ENCODE results near the gene RHOT2. TPM values are rescaled to one million over a fixed set of nuclear protein-coding genes. Genes with fewer than 3 reads are reported as not detected.

The RHOT2 gene
- total and polyA plus RNA-seq, 2 experiments from 2014 or later = 129 to 163 TPM

DNA sequence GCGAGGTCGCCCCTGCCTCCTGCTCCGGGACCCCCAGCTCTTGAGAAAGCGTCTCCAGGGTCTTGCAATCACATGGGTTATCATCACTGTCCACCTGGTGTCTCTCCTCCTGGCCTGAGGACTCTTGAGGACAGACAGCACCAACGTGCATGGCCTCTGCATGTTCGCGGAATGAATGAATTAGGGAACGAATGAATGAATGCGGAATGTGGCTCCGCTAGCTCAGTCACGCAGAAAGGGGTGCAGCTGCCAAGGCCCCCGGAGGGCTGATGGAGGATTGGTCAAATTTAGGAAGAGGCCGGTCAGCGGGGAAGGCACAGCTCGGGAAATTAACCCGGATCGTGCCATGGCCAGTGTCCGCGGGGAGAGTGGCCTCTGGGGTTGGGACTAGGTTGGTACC, 34.4 kb downstream of the RHOT2 start:
- no peaks in the 10 kb centered on the region for H3K79me2 ChIP-seq (replicated peaks; ENCODE audit: insufficient read depth)
- Mint-ChIP-seq H3K4me3 (no peak overlapping the region; the same call in 2 of the 3 replicates), H3K4me1 (no peaks in the 10 kb centered on the region), H3K9me3 (no peaks in the 10 kb centered on the region; the same call in 2 of the 3 replicates), H3K36me3 (ENCODE audit: low read depth) (no peaks in the 10 kb centered on the region), H3K27ac (no peak overlapping the region), H3K27me3 (ENCODE audit: insufficient read depth, low read depth, poor library complexity) (peaks cover 78% of the 10 kb centered on the region)
- no peaks in the 10 kb centered on the region for H3K36me3 ChIP-seq (ENCODE audit: insufficient read depth)
- H3K9me2 ChIP-seq (ENCODE audit: insufficient read depth) = no peaks in the 10 kb centered on the region
- 0 out of 2 replicates have a peak, but pooled peaks cover 6% of the 10 kb centered on the region for H3F3A ChIP-seq (replicated peaks; ENCODE audit: low read depth)
- no peak for TF ChIP-seq ZNF114 (CRISPR knock-in tag; IDR thresholded peaks at IDR 0.05)
- no peak for TF ChIP-seq STAT1 (IDR thresholded peaks at IDR 0.05; ENCODE audit: unreplicated experiment)
- TF ChIP-seq EZH2phosphoT487 (IDR thresholded peaks at IDR 0.05; ENCODE audit: unreplicated experiment) = no peak
- TF ChIP-seq, protein P1, sequence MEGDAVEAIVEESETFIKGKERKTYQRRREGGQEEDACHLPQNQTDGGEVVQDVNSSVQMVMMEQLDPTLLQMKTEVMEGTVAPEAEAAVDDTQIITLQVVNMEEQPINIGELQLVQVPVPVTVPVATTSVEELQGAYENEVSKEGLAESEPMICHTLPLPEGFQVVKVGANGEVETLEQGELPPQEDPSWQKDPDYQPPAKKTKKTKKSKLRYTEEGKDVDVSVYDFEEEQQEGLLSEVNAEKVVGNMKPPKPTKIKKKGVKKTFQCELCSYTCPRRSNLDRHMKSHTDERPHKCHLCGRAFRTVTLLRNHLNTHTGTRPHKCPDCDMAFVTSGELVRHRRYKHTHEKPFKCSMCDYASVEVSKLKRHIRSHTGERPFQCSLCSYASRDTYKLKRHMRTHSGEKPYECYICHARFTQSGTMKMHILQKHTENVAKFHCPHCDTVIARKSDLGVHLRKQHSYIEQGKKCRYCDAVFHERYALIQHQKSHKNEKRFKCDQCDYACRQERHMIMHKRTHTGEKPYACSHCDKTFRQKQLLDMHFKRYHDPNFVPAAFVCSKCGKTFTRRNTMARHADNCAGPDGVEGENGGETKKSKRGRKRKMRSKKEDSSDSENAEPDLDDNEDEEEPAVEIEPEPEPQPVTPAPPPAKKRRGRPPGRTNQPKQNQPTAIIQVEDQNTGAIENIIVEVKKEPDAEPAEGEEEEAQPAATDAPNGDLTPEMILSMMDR (conservative IDR thresholded peaks at IDR 0.05; ENCODE audit: low read depth in 2 of 2) = no peak
- H3K27me3 ChIP-seq (ENCODE audit: insufficient read depth) = peaks cover 92% of the 10 kb centered on the region
- ATAC-seq = no peak
- H3K4me3 ChIP-seq = no peak overlapping the region
- no peaks in the 10 kb centered on the region; the same call in 1 of the 2 replicates for H4K20me1 ChIP-seq (replicated peaks; ENCODE audit: insufficient read depth)
- no peak overlapping the region for H3K4me2 ChIP-seq
- no peak overlapping the region for H2AFZ ChIP-seq
- no peaks in the 10 kb centered on the region for H3K4me1 ChIP-seq (ENCODE audit: insufficient read depth)
- DNase-seq (ENCODE audit: low spot score) = no peak
- no peak overlapping the region for H3K27ac ChIP-seq (ENCODE audit: low read depth)

DNA sequence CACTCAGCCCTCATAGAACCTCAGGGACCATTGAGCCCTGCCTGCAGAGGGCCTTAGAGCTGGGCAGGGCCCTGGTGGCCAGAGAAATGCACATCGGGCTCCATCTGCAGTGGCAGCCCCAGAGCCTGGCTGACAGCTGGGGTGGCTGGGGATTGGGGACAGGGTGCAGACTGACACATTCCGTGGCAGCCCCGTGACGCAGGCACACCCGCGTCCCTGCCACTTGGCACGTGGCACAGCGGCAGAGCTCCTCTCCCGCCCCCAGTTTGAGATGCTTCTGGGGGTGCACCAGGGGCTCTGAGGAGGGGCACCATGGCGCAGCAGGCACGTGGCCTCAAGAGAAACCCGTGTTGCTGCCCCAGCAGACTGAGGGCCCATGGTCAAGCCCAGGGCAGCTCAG, 35.5 kb downstream of the RHOT2 start:
- no peaks in the 10 kb centered on the region for H3K9me2 ChIP-seq (ENCODE audit: insufficient read depth)
- Mint-ChIP-seq H3K4me3 (no peak overlapping the region), H3K4me1 (no peaks in the 10 kb centered on the region), H3K27ac (no peak overlapping the region), H3K36me3 (ENCODE audit: low read depth) (no peaks in the 10 kb centered on the region), H3K9me3 (no peaks in the 10 kb centered on the region; the same call in 2 of the 3 replicates), H3K27me3 (ENCODE audit: insufficient read depth, low read depth, poor library complexity) (peaks cover 76% of the 10 kb centered on the region)
- H3K79me2 ChIP-seq (replicated peaks; ENCODE audit: insufficient read depth) = no peaks in the 10 kb centered on the region
- H3F3A ChIP-seq (replicated peaks; ENCODE audit: low read depth) = 0 out of 2 replicates have a peak, but pooled peaks cover 6% of the 10 kb centered on the region
- no peak for ATAC-seq
- H3K27me3 ChIP-seq (ENCODE audit: insufficient read depth) = peaks cover 93% of the 10 kb centered on the region
- no peak overlapping the region for H2AFZ ChIP-seq
- no peak for DNase-seq (ENCODE audit: low spot score)
- no peaks in the 10 kb centered on the region for H3K4me1 ChIP-seq (ENCODE audit: insufficient read depth)
- H3K27ac ChIP-seq (ENCODE audit: low read depth) = no peak overlapping the region
- H3K4me3 ChIP-seq = no peak overlapping the region
- H3K36me3 ChIP-seq (ENCODE audit: insufficient read depth) = no peaks in the 10 kb centered on the region
- H3K4me2 ChIP-seq = no peak overlapping the region
- H4K20me1 ChIP-seq (replicated peaks; ENCODE audit: insufficient read depth) = no peaks in the 10 kb centered on the region; the same call in 1 of the 2 replicates
- no peak for TF ChIP-seq ZNF331 (CRISPR knock-in tag; IDR thresholded peaks at IDR 0.05; ENCODE audit: low read depth)
- TF ChIP-seq, protein P2, sequence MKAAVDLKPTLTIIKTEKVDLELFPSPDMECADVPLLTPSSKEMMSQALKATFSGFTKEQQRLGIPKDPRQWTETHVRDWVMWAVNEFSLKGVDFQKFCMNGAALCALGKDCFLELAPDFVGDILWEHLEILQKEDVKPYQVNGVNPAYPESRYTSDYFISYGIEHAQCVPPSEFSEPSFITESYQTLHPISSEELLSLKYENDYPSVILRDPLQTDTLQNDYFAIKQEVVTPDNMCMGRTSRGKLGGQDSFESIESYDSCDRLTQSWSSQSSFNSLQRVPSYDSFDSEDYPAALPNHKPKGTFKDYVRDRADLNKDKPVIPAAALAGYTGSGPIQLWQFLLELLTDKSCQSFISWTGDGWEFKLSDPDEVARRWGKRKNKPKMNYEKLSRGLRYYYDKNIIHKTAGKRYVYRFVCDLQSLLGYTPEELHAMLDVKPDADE (IDR thresholded peaks at IDR 0.05) = no peak
- TF ChIP-seq JUNB (IDR thresholded peaks at IDR 0.05; ENCODE audit: unreplicated experiment) = no peak
- TF ChIP-seq CREB1 (CRISPR knock-in tag; IDR thresholded peaks at IDR 0.05; ENCODE audit: low read depth) = no peak
- TF ChIP-seq, protein P3, sequence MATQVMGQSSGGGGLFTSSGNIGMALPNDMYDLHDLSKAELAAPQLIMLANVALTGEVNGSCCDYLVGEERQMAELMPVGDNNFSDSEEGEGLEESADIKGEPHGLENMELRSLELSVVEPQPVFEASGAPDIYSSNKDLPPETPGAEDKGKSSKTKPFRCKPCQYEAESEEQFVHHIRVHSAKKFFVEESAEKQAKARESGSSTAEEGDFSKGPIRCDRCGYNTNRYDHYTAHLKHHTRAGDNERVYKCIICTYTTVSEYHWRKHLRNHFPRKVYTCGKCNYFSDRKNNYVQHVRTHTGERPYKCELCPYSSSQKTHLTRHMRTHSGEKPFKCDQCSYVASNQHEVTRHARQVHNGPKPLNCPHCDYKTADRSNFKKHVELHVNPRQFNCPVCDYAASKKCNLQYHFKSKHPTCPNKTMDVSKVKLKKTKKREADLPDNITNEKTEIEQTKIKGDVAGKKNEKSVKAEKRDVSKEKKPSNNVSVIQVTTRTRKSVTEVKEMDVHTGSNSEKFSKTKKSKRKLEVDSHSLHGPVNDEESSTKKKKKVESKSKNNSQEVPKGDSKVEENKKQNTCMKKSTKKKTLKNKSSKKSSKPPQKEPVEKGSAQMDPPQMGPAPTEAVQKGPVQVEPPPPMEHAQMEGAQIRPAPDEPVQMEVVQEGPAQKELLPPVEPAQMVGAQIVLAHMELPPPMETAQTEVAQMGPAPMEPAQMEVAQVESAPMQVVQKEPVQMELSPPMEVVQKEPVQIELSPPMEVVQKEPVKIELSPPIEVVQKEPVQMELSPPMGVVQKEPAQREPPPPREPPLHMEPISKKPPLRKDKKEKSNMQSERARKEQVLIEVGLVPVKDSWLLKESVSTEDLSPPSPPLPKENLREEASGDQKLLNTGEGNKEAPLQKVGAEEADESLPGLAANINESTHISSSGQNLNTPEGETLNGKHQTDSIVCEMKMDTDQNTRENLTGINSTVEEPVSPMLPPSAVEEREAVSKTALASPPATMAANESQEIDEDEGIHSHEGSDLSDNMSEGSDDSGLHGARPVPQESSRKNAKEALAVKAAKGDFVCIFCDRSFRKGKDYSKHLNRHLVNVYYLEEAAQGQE (IDR thresholded peaks at IDR 0.05; ENCODE audit: unreplicated experiment) = no peak
- TF ChIP-seq EZH2 (IDR thresholded peaks at IDR 0.05; ENCODE audit: low read depth, unreplicated experiment) = no peak
- no peak for TF ChIP-seq NANOG (IDR thresholded peaks at IDR 0.05; ENCODE audit: borderline replicate concordance)
- no peak for TF ChIP-seq EZH2phosphoT487 (IDR thresholded peaks at IDR 0.05; ENCODE audit: unreplicated experiment)
- TF ChIP-seq ZNF114 (CRISPR knock-in tag; IDR thresholded peaks at IDR 0.05) = no peak
